Measurements from ENCODE around the gene SWI5. TPM values are rescaled to one million over a fixed set of nuclear protein-coding genes. Genes with fewer than 3 reads are reported as not detected.

The SWI5 gene
- total and polyA plus RNA-seq, 9 of the 15 experiments (the other 6 are each of a cell fraction or from before 2014, with no cell fraction given): 62.8 to 133 (median 95.9) TPM

- TF ChIP-seq ZBTB40 (IDR thresholded peaks at IDR 0.05): no peak
- TF ChIP-seq ZBTB40 (CRISPR knock-in tag; IDR thresholded peaks at IDR 0.05): no peak
- no peak for TF ChIP-seq ZNF592 (IDR thresholded peaks at IDR 0.05)
- TF ChIP-seq PHF20 (IDR thresholded peaks at IDR 0.05; ENCODE audit: partially characterized antibody): no peak
- no peak for TF ChIP-seq ZBTB43 (CRISPR knock-in tag; IDR thresholded peaks at IDR 0.05)
- TF ChIP-seq BMI1 (IDR thresholded peaks at IDR 0.05; ENCODE audit: low read length): no peak
- TF ChIP-seq ZNF146 (CRISPR knock-in tag; IDR thresholded peaks at IDR 0.05; ENCODE audit: unreplicated experiment): no peak
- peak; percentile 60; the same call in 1 of the 2 replicates for TF ChIP-seq ZNF695 (CRISPR knock-in tag; IDR thresholded peaks at IDR 0.05)
- no peak for TF ChIP-seq CGGBP1 (CRISPR knock-in tag; IDR thresholded peaks at IDR 0.05)
- no peak for TF ChIP-seq PYGO2 (tag; IDR thresholded peaks at IDR 0.05)
- no peak for TF ChIP-seq EZH2 (IDR thresholded peaks at IDR 0.05; ENCODE audit: borderline replicate concordance, low read depth, low read length)
- no peak for TF ChIP-seq TCFL5 (CRISPR knock-in tag; conservative IDR thresholded peaks at IDR 0.05)
These were observed 25.0 kb upstream of the SWI5 start (continued) for GRCh38 chr9:128250839-128251731.
